Caco-2 (cell line): Measurements from ENCODE around the gene NEDD1. TPM values are rescaled to one million over a fixed set of nuclear protein-coding genes. Genes with fewer than 3 reads are reported as not detected.

Source experiments
- BruUV-seq: library from RNA; stranded (reverse); fragments of 400-500 nt; replicated peaks from 2 replicates; lab custom pipeline; 2021; lab: Mats Ljungman, UMichigan
- CTCF ChIA-PET: fragments of 300-600 bp; sonication (Branson Sonifier 250); formaldehyde crosslinking; loops from one replicate; lab custom pipeline; 2022; ENCODE audit warnings: antibody characterized with exemption; lab: Charles Lee
- POLR2A ChIA-PET: fragments of 300-600 bp; sonication (Branson Sonifier 250); formaldehyde crosslinking; loops from one replicate; lab custom pipeline; 2022; ENCODE audit warnings: antibody characterized with exemption; lab: Charles Lee
- DNase-seq, 2 experiments: peaks; one replicate each; pipeline versions ENCODE4 v3.0.0 to v3.0.0-alpha.2; 2020 to 2022
- H3K27me3 ChIP-seq: replicated peaks from 2 replicates; pipeline ENCODE4 v1.6.0; 2011; ENCODE audit warnings: low read length; ENCODE audit not compliant: control insufficient read depth, insufficient read depth
- H3K36me3 ChIP-seq: 2 replicates; pipeline ENCODE4 v1.5.1; 2011; ENCODE audit warnings: low read length; ENCODE audit not compliant: control insufficient read depth, insufficient read depth
- H3K4me1 ChIP-seq: fragments of 250-450 bp; sonication (Bioruptor Pico); 2 replicates; pipeline ENCODE4 v1.5.1; 2020; ENCODE audit warnings: mild to moderate bottlenecking
- H3K4me3 ChIP-seq: 2 replicates; pipeline ENCODE4 v1.5.1; 2011; ENCODE audit warnings: low read depth, mild to moderate bottlenecking, control low read depth, low read length
- H3K9me3 ChIP-seq: fragments of 250-450 bp; sonication (Bioruptor Pico); 2 replicates; pipeline ENCODE4 v1.5.1; 2020; ENCODE audit warnings: mild to moderate bottlenecking, moderate library complexity
- H3K27ac Mint-ChIP-seq: one replicate; pipeline ENCODE4 v1.8.0; 2022; ENCODE audit warnings: mixed read lengths; ENCODE audit not compliant: unreplicated experiment
- H3K27me3 Mint-ChIP-seq: one replicate; pipeline ENCODE4 v1.8.0; 2022; ENCODE audit warnings: mixed read lengths; ENCODE audit not compliant: insufficient read depth, unreplicated experiment
- H3K36me3 Mint-ChIP-seq: one replicate; pipeline ENCODE4 v1.8.0; 2022; ENCODE audit warnings: mild to moderate bottlenecking, mixed read lengths; ENCODE audit not compliant: insufficient read depth, unreplicated experiment
- H3K4me1 Mint-ChIP-seq: one replicate; pipeline ENCODE4 v1.8.0; 2022; ENCODE audit warnings: low read depth, mixed read lengths; ENCODE audit not compliant: unreplicated experiment
- H3K4me3 Mint-ChIP-seq: one replicate; pipeline ENCODE4 v1.8.0; 2022; ENCODE audit warnings: mild to moderate bottlenecking, moderate library complexity, mixed read lengths; ENCODE audit not compliant: unreplicated experiment
- H3K9me3 Mint-ChIP-seq: one replicate; pipeline ENCODE4 v1.8.0; 2022; ENCODE audit warnings: mixed read lengths; ENCODE audit not compliant: unreplicated experiment
- intact Hi-C: fragments of 100-400 bp; cut with micrococcal nuclease; formaldehyde crosslinking; loops from one replicate; pipeline ENCODE4 v1.10.0; 2022; ENCODE audit not compliant: unreplicated experiment
- total RNA-seq: library from RNA; stranded (reverse); gene quantifications from 2 replicates; pipeline ENCODE4 v1.2.3, GENCODE V29; 2022
- TF ChIP-seq, protein P1 (sequence below), 2 experiments: fragments of 200-600 bp in 1 of 2; IDR thresholded peaks; 1 replicate in 1 of 2; 2 replicates in 1 of 2; pipeline versions ENCODE4 v1.5.1 to v1.8.0; 2011 to 2022; ENCODE audit warnings: antibody characterized with exemption in 1 of 2, control low read depth in 1 of 2, inconsistent platforms in 1 of 2, low read depth in 1 of 2, low read length in 1 of 2, mild to moderate bottlenecking in 1 of 2, moderate library complexity in 1 of 2; ENCODE audit not compliant: insufficient read depth in 1 of 2, severe bottlenecking in 1 of 2, unreplicated experiment in 1 of 2

The NEDD1 gene
- total RNA-seq, 1 experiment from 2014 or later = 21.9 TPM

DNA sequence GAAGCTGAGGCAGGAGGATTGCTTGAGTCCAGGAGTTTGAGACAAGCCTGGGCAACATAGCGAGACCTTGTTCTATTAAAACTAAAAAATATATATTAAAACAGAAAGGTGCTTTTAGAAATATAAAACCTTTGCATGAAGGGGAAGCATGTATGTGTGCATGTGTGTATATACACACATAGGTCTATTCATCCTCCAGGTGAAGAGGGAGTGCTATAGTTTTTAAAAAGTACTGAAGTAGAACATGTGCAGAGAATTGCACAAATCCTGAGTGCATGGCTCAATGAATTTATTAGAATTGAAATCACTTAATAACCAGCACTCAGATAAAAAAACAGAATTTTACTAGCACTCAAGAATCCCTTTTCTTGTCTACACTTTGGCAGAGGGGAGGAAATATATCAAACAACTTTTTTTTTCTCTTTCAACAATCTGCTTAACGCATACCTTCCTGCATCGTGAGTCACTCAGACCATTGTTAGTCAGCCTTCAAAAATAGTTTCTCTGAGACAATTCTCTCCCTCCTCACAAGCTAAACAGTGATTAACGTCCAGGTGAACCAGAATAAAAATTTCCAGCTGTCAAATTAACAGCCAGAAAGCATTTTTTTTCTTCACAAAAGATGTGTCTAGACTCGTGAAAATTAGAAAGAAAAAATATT is 17.7 kb upstream of the NEDD1 start:
- Histone ChIP-seq H3K4me3 (no peak overlapping the region), H3K36me3 (no peaks in the 10 kb centered on the region), H3K9me3 (no peaks in the 10 kb centered on the region), H3K4me1 (peaks cover 17% of the 10 kb centered on the region; the same call in 1 of the 2 replicates), H3K27me3 (no peaks in the 10 kb centered on the region)
- CTCF ChIA-PET = no interaction called here
- peaks cover 10% of the 10 kb centered on the region for H3K9me3 Mint-ChIP-seq
- TF ChIP-seq, protein P1, sequence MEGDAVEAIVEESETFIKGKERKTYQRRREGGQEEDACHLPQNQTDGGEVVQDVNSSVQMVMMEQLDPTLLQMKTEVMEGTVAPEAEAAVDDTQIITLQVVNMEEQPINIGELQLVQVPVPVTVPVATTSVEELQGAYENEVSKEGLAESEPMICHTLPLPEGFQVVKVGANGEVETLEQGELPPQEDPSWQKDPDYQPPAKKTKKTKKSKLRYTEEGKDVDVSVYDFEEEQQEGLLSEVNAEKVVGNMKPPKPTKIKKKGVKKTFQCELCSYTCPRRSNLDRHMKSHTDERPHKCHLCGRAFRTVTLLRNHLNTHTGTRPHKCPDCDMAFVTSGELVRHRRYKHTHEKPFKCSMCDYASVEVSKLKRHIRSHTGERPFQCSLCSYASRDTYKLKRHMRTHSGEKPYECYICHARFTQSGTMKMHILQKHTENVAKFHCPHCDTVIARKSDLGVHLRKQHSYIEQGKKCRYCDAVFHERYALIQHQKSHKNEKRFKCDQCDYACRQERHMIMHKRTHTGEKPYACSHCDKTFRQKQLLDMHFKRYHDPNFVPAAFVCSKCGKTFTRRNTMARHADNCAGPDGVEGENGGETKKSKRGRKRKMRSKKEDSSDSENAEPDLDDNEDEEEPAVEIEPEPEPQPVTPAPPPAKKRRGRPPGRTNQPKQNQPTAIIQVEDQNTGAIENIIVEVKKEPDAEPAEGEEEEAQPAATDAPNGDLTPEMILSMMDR (IDR thresholded peaks at IDR 0.05; ENCODE audit: insufficient read depth in 1 of 2, low read depth in 1 of 2, low read length in 1 of 2, severe bottlenecking in 1 of 2, unreplicated experiment in 1 of 2) = no peak
- H3K4me1 Mint-ChIP-seq = no peaks in the 10 kb centered on the region
- no peaks in the 10 kb centered on the region for H3K36me3 Mint-ChIP-seq
- H3K4me3 Mint-ChIP-seq = no peak overlapping the region
- POLR2A ChIA-PET = no interaction called here
- BruUV-seq = no TSS peak
- DNase-seq = no peak
- no peaks in the 10 kb centered on the region for H3K27me3 Mint-ChIP-seq
- no peak overlapping the region for H3K27ac Mint-ChIP-seq
- intact Hi-C loops = no loop called here

DNA sequence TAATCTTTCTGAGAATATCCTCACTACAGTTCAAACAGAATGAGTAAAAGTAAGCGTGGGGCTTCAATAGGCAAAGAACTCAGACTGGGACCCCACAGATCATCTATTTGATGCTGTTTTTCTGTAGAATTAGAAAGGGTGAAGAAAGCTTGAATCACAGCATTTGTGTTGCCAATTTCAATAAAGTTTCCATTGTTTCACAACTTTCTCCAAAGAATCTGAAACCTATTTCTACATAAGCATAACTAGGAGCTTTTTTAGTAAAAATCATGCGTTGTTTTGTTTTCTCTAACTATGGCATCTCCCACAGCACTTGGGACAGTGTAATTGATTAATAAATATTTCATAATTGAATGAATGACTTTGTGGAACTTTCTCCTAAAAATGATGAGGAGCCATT is 16.7 kb upstream of the NEDD1 start:
- Histone ChIP-seq H3K4me1 (peaks cover 17% of the 10 kb centered on the region; the same call in 1 of the 2 replicates), H3K36me3 (no peaks in the 10 kb centered on the region), H3K4me3 (no peak overlapping the region), H3K9me3 (no peaks in the 10 kb centered on the region), H3K27me3 (no peaks in the 10 kb centered on the region)
- ChIA-PET CTCF (no interaction called here), POLR2A (no interaction called here)
- no peak for DNase-seq
- intact Hi-C loops = no loop called here
- H3K27me3 Mint-ChIP-seq = no peaks in the 10 kb centered on the region
- no peak overlapping the region for H3K4me3 Mint-ChIP-seq
- no peaks in the 10 kb centered on the region for H3K36me3 Mint-ChIP-seq
- TF ChIP-seq, protein P1 (IDR thresholded peaks at IDR 0.05; ENCODE audit: insufficient read depth in 1 of 2, low read depth in 1 of 2, low read length in 1 of 2, severe bottlenecking in 1 of 2, unreplicated experiment in 1 of 2) = no peak
- no peak overlapping the region for H3K27ac Mint-ChIP-seq
- no peaks in the 10 kb centered on the region for H3K4me1 Mint-ChIP-seq
- no TSS peak for BruUV-seq
- H3K9me3 Mint-ChIP-seq = peaks cover 10% of the 10 kb centered on the region

DNA sequence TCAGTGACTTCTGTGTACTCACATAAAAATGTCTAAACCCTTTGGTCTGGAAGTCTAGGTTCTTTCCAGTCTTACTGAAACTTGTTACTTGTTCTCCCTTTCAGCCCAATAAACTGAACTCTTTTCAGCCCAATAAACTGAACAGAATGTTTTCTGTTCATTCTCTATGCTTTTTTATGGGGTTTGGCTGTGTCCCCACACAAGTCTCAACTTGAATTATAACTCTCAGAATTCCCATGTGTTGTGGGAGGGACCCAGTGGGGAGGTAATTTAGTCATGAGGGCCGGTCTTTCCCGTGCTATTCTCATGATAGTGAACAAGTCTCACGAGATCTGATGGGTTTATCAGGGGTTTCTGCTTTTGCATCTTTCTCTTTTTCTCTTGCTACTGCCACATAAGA is 15.0 kb upstream of the NEDD1 start:
- Histone ChIP-seq H3K36me3 (no peaks in the 10 kb centered on the region), H3K9me3 (no peaks in the 10 kb centered on the region), H3K4me3 (no peak overlapping the region), H3K4me1 (peaks cover 14% of the 10 kb centered on the region; the same call in 1 of the 2 replicates), H3K27me3 (no peaks in the 10 kb centered on the region)
- Mint-ChIP-seq H3K4me1 (no peaks in the 10 kb centered on the region), H3K27ac (no peak overlapping the region), H3K9me3 (no peaks in the 10 kb centered on the region), H3K36me3 (no peaks in the 10 kb centered on the region), H3K27me3 (no peaks in the 10 kb centered on the region), H3K4me3 (no peak overlapping the region)
- DNase-seq = no peak
- TF ChIP-seq, protein P1 (IDR thresholded peaks at IDR 0.05; ENCODE audit: insufficient read depth in 1 of 2, low read depth in 1 of 2, low read length in 1 of 2, severe bottlenecking in 1 of 2, unreplicated experiment in 1 of 2) = no peak
- ChIA-PET CTCF (no interaction called here), POLR2A (no interaction called here)
- BruUV-seq = no TSS peak
- intact Hi-C loops = no loop called here
